Astrocyte (in vitro differentiated cells and primary cell): Measurements from ENCODE around the gene CRYBG1.

Source experiments
- EZH2 ChIP-seq: IDR thresholded peaks from 2 replicates; pipeline ENCODE4 v1.6.1; 2012; ENCODE audit warnings: mild to moderate bottlenecking, low read length, inconsistent platforms; ENCODE audit not compliant: insufficient read depth
- TF ChIP-seq, protein P1 (sequence below): IDR thresholded peaks from 2 replicates; pipeline ENCODE4 v1.5.1; 2011; ENCODE audit warnings: low read depth, mild to moderate bottlenecking, inconsistent platforms, low read length, moderate library complexity; ENCODE audit not compliant: insufficient read depth

GRCh38 chr6:106488494-106489370 lies 128.2 kb downstream of the CRYBG1 start:
- TF ChIP-seq, protein P1, sequence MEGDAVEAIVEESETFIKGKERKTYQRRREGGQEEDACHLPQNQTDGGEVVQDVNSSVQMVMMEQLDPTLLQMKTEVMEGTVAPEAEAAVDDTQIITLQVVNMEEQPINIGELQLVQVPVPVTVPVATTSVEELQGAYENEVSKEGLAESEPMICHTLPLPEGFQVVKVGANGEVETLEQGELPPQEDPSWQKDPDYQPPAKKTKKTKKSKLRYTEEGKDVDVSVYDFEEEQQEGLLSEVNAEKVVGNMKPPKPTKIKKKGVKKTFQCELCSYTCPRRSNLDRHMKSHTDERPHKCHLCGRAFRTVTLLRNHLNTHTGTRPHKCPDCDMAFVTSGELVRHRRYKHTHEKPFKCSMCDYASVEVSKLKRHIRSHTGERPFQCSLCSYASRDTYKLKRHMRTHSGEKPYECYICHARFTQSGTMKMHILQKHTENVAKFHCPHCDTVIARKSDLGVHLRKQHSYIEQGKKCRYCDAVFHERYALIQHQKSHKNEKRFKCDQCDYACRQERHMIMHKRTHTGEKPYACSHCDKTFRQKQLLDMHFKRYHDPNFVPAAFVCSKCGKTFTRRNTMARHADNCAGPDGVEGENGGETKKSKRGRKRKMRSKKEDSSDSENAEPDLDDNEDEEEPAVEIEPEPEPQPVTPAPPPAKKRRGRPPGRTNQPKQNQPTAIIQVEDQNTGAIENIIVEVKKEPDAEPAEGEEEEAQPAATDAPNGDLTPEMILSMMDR = no peak
- TF ChIP-seq EZH2 = no peak
